ENCODE data around the gene AUTS2. TPM values are rescaled to one million over a fixed set of nuclear protein-coding genes. Genes with fewer than 3 reads are reported as not detected.

Gene AUTS2
- total and polyA plus RNA-seq, 2 of the 8 experiments (the other 6 are each of a cell fraction or from before 2014, with no cell fraction given), result 25.9 to 101 TPM

- ChIA-PET CTCF (ENCODE audit: partially characterized antibody) (interaction anchor here (2.3 kb wide), 1 partner anchor 11 kb away, joined by 13 read pairs; no protein-coding TSS in a partner anchor), POLR2A (ENCODE audit: partially characterized antibody) (no interaction called here)
- H3K23me2 ChIP-seq (ENCODE audit: low read depth, low read length), result no peaks in the 10 kb centered on the region
- H4K20me1 ChIP-seq (replicated peaks in 1 of 2; ENCODE audit: control insufficient read depth in 1 of 2, insufficient read depth in 2 of 2, low read length in 2 of 2), result no peaks in the 10 kb centered on the region
- no peaks in the 10 kb centered on the region for H3K27me3 ChIP-seq (replicated peaks in 1 of 4; ENCODE audit: control insufficient read depth in 3 of 4, extremely low read depth in 1 of 4, insufficient read depth in 3 of 4, low read length in 3 of 4)
- no peak overlapping the region for H2BK12ac ChIP-seq (ENCODE audit: low read depth, low read length)
- H4K5ac ChIP-seq (ENCODE audit: insufficient read length, low read depth, low read length), result no peak overlapping the region
- H4K8ac ChIP-seq (ENCODE audit: extremely low read depth, insufficient read depth, low read length), result no peak overlapping the region
- no peak overlapping the region for H3K4me3 ChIP-seq (ENCODE audit: extremely low read depth in 1 of 4, insufficient read depth in 2 of 4, low read depth in 3 of 4, low read length in 4 of 4)
- no peaks in the 10 kb centered on the region for H3K79me1 ChIP-seq (ENCODE audit: low read depth, low read length)
- no peaks in the 10 kb centered on the region for H3K79me2 ChIP-seq (ENCODE audit: control insufficient read depth in 1 of 2, insufficient read depth in 2 of 2, low read length in 2 of 2)
- no peak for FAIRE-seq
- no peak overlapping the region for H3K4ac ChIP-seq (replicated peaks; ENCODE audit: insufficient read length, low read depth, low read length)
- H2BK120ac ChIP-seq (replicated peaks; ENCODE audit: low read depth, low read length), result no peak overlapping the region
- peaks cover 0 to 3% (median 0%) of the 10 kb centered on the region in 4 experiments; a peak in 1 of 7 replicates for H3K4me1 ChIP-seq (replicated peaks in 1 of 4; ENCODE audit: control insufficient read depth in 3 of 4, insufficient read depth in 4 of 4, low read length in 3 of 4)
- no peak overlapping the region for H2AK5ac ChIP-seq (ENCODE audit: low read depth, low read length)
- no peak overlapping the region for H2AFZ ChIP-seq (ENCODE audit: low read length)
- no peak overlapping the region for H3K27ac ChIP-seq (ENCODE audit: low read depth, low read length)
- no peak overlapping the region for H2BK20ac ChIP-seq (ENCODE audit: low read length)
- no peak overlapping the region for H2BK15ac ChIP-seq (ENCODE audit: low read length)
- H2BK5ac ChIP-seq (ENCODE audit: low read depth, low read length), result no peak overlapping the region
- H3K23ac ChIP-seq (ENCODE audit: insufficient read length), result no peak overlapping the region
- no peak overlapping the region for H3K14ac ChIP-seq (ENCODE audit: insufficient read length)
- H3K56ac ChIP-seq (replicated peaks; ENCODE audit: insufficient read length, low read depth, low read length), result no peak overlapping the region
- H4K91ac ChIP-seq (replicated peaks; ENCODE audit: insufficient read length, low read length), result no peak overlapping the region
- H3K18ac ChIP-seq (ENCODE audit: extremely low read depth, low read length), result no peak overlapping the region
- no peaks in the 10 kb centered on the region for H3K36me3 ChIP-seq (ENCODE audit: control insufficient read depth in 2 of 4, insufficient read depth in 4 of 4, low read length in 3 of 4)
- no peak overlapping the region for H3K9ac ChIP-seq (replicated peaks in 1 of 4; ENCODE audit: extremely low read depth in 1 of 4, low read depth in 3 of 4, low read length in 3 of 4)
- WGBS, 2 experiments (ENCODE audit: extremely low coverage in 1 of 2, insufficient coverage in 1 of 2, insufficient read length in 1 of 2, insufficient replicate concordance in 2 of 2, low coverage in 1 of 2, low lambda C conversion rate in 2 of 2, missing lambda C conversion rate in 1 of 2), result 89% methylated on average over 6 of the region's 6 CpGs; no CpG with 5 or more reads in 1 of the 2 experiments
- DNase-seq (ENCODE audit: low read depth in 1 of 2, low spot score in 2 of 2), result no peak
- no peak overlapping the region for H3K4me2 ChIP-seq (ENCODE audit: insufficient read depth in 1 of 2, low read depth in 2 of 2, low read length in 2 of 2)
- no peaks in the 10 kb centered on the region for H3K9me3 ChIP-seq (ENCODE audit: insufficient read depth in 2 of 2, low read depth in 1 of 2, low read length in 1 of 2)
- no peak for TF ChIP-seq SP2 (IDR thresholded peaks at IDR 0.05; ENCODE audit: low read length)
- no peak for TF ChIP-seq EGR1 (IDR thresholded peaks at IDR 0.05; ENCODE audit: borderline replicate concordance, low read depth, low read length)
- TF ChIP-seq KDM5A (IDR thresholded peaks at IDR 0.05; ENCODE audit: low read length), result no peak
- no peak for TF ChIP-seq JUN (IDR thresholded peaks at IDR 0.05; ENCODE audit: low read depth, low read length)
- no peak for TF ChIP-seq POLR2AphosphoS5 (IDR thresholded peaks at IDR 0.05; ENCODE audit: low read depth, low read length)
- no peak for TF ChIP-seq ZNF274 (IDR thresholded peaks at IDR 0.05; ENCODE audit: borderline replicate concordance, extremely low read depth, low read length)
- no peak for TF ChIP-seq RXRA (IDR thresholded peaks at IDR 0.05; ENCODE audit: insufficient read depth, low read depth, low read length)
- no peak for TF ChIP-seq NRF1 (IDR thresholded peaks at IDR 0.05; ENCODE audit: low read depth, low read length)
- TF ChIP-seq ATF3 (IDR thresholded peaks at IDR 0.05; ENCODE audit: insufficient read depth, low read depth, low read length), result no peak
- TF ChIP-seq CBX5 (IDR thresholded peaks at IDR 0.05; ENCODE audit: low read depth, low read length), result no peak
- no peak for TF ChIP-seq E2F6 (IDR thresholded peaks at IDR 0.05)
- no peak for TF ChIP-seq EZH2 (IDR thresholded peaks at IDR 0.05; ENCODE audit: low read depth, low read length, severe bottlenecking)
- no peak for TF ChIP-seq USF2 (IDR thresholded peaks at IDR 0.05; ENCODE audit: low read length)
These were observed 974.3 kb downstream of the AUTS2 start for GRCh38 chr7:70572571-70572970.
